Stimulated activated CD8-positive, alpha-beta memory T cell treated with anti-CD3 and anti-CD28 coated beads, Interleukin-7, amount 100 ng/mL, for 24 hours (primary cell): Measurements from ENCODE around the gene DHH.
A peak's percentile ranks its signal among the peaks of the same experiment; 100 is the strongest.
"Not testable (repeated sequence)": the region's sequence is repeated elsewhere in the genome, so short reads cannot be mapped to it uniquely, and the experiment has no call there.

ENCODE experiments used
- DNase-seq: peaks from one replicate; pipeline ENCODE4 v3.0.0-alpha.2; 2020; ENCODE audit warnings: low read depth

Gene DHH

GRCh38 chr12:49094160-49094974, at the start of gene DHH:
TSS of gene DHH (minus strand) at chr12:49094801. CDS start at chr12:49094512, 289 bp downstream.
- DNase-seq: no peak

GRCh38 chr12:49144384-49144783, 49.8 kb upstream of the DHH start:
- no peak for DNase-seq

GRCh38 chr12:49138999-49139398, 44.4 kb upstream of the DHH start:
- no peak for DNase-seq

- DNase-seq: no peak
Observed at GRCh38 chr12:49138587-49138986, 44.0 kb upstream of the DHH start.

- no peak for DNase-seq
Observed at GRCh38 chr12:49137476-49137875, 42.9 kb upstream of the DHH start.

GRCh38 chr12:49136997-49137396, 42.4 kb upstream of the DHH start:
- not testable (repeated sequence) for DNase-seq

- no peak for DNase-seq
Observed at GRCh38 chr12:49133590-49133989, 39.0 kb upstream of the DHH start.

- no peak for DNase-seq
Observed at GRCh38 chr12:49133014-49133413, 38.4 kb upstream of the DHH start.

- no peak for DNase-seq
Observed at GRCh38 chr12:49131894-49132461, 37.4 kb upstream of the DHH start.

- DNase-seq: peak; percentile 80
Observed at GRCh38 chr12:49131051-49131893, 36.7 kb upstream of the DHH start, which contains the start of gene TUBA1B. TSS of gene TUBA1B (minus strand) at chr12:49131395. CDS start at chr12:49131300, 95 bp downstream.

- peak; percentile 81 for DNase-seq
Observed at GRCh38 chr12:49130151-49131050, 35.8 kb upstream of the DHH start.

- DNase-seq: no peak
Observed at GRCh38 chr12:49129332-49130150, 34.9 kb upstream of the DHH start.

GRCh38 chr12:49127971-49128370, 33.4 kb upstream of the DHH start:
- not testable (repeated sequence) for DNase-seq

- no peak for DNase-seq
Observed at GRCh38 chr12:49126852-49127763, 32.5 kb upstream of the DHH start.

- no peak for DNase-seq
Observed at GRCh38 chr12:49121047-49121696, 26.6 kb upstream of the DHH start.

GRCh38 chr12:49111206-49111605, 16.6 kb upstream of the DHH start:
- no peak for DNase-seq

GRCh38 chr12:49110464-49111155, 16.0 kb upstream of the DHH start, which contains the start of gene LMBR1L:
TSS of gene LMBR1L (minus strand) at chr12:49110847. CDS start at chr12:49110555, 292 bp downstream.
- DNase-seq: peak; percentile 91
